IMR-90 (cell line): ENCODE data around the gene ZFP57. TPM values are rescaled to one million over a fixed set of nuclear protein-coding genes. Genes with fewer than 3 reads are reported as not detected.

Experiments used
- ATAC-seq: fragments of 200-7000 bp; cut with Tn5 transposase; 2 replicates; pipeline ENCODE4 v1.9.1; 2020; ENCODE audit warnings: low read depth, mild to moderate bottlenecking, moderate library complexity
- BruUV-seq: library from RNA; stranded (reverse); fragments of 400-500 nt; replicated peaks from 2 replicates; lab custom pipeline; 2021; lab: Mats Ljungman, UMichigan
- CTCF ChIA-PET: fragments of 300-600 bp; formaldehyde crosslinking; extraction: SDS; loops from one replicate; lab custom pipeline; 2021; ENCODE audit warnings: antibody characterized with exemption; lab: Yijun Ruan, JAX
- POLR2A ChIA-PET: fragments of 300-600 bp; sonication (Branson Sonifier 250); formaldehyde crosslinking; loops from one replicate; lab custom pipeline; 2022; ENCODE audit warnings: antibody characterized with exemption; ENCODE audit not compliant: unreplicated experiment; lab: Charles Lee
- DNase-seq: peaks from one replicate; pipeline ENCODE4 v3.0.0; 2013
- H2AFZ ChIP-seq: replicated peaks from 2 replicates; pipeline ENCODE3; 2013; ENCODE audit warnings: low read length, mild to moderate bottlenecking; ENCODE audit not compliant: poor library complexity
- H2AK5ac ChIP-seq: 2 replicates; pipeline ENCODE4 v1.6.1; 2013; ENCODE audit warnings: low read depth, low read length, inconsistent platforms
- H2AK9ac ChIP-seq: replicated peaks from 2 replicates; pipeline ENCODE3; 2013; ENCODE audit warnings: mild to moderate bottlenecking, low read depth, low read length, moderate library complexity; ENCODE audit not compliant: poor library complexity
- H2BK120ac ChIP-seq: 2 replicates; pipeline ENCODE4 v1.6.1; 2013; ENCODE audit warnings: low read depth, low read length, inconsistent platforms
- H2BK15ac ChIP-seq: 3 replicates; pipeline ENCODE4 v1.6.1; 2013; ENCODE audit warnings: low read depth, low read length, inconsistent platforms
- H2BK20ac ChIP-seq: 2 replicates; pipeline ENCODE4 v1.6.1; 2013; ENCODE audit warnings: low read depth, mild to moderate bottlenecking, inconsistent platforms, low read length, moderate library complexity
- H2BK5ac ChIP-seq: 2 replicates; pipeline ENCODE4 v1.6.1; 2013; ENCODE audit warnings: mild to moderate bottlenecking, low read depth, low read length, inconsistent platforms; ENCODE audit not compliant: poor library complexity, severe bottlenecking
- H3K14ac ChIP-seq: replicated peaks from 2 replicates; pipeline ENCODE4 v1.6.1; 2013; ENCODE audit warnings: low read depth, low read length, inconsistent platforms
- H3K18ac ChIP-seq: 2 replicates; pipeline ENCODE4 v1.6.1; 2013; ENCODE audit warnings: low read depth, low read length, control low read depth
- H3K23ac ChIP-seq: 2 replicates; pipeline ENCODE4 v1.6.1; 2013; ENCODE audit warnings: low read depth, low read length, inconsistent platforms
- H3K27ac ChIP-seq: 2 replicates; pipeline ENCODE4 v1.5.1; 2013; ENCODE audit warnings: mild to moderate bottlenecking, control low read depth, low read length; ENCODE audit not compliant: insufficient read depth
- H3K27me3 ChIP-seq: 2 replicates; pipeline ENCODE4 v1.6.1; 2013; ENCODE audit warnings: low read length; ENCODE audit not compliant: control insufficient read depth, insufficient read depth
- H3K36me3 ChIP-seq: 2 replicates; pipeline ENCODE4 v1.6.1; 2013; ENCODE audit warnings: low read length, mixed read lengths; ENCODE audit not compliant: control insufficient read depth, insufficient read depth
- H3K4ac ChIP-seq: 2 replicates; pipeline ENCODE4 v1.6.1; 2013; ENCODE audit warnings: low read depth, low read length, inconsistent platforms
- H3K4me1 ChIP-seq: 2 replicates; pipeline ENCODE4 v1.6.1; 2013; ENCODE audit warnings: low read length, mixed read lengths; ENCODE audit not compliant: control insufficient read depth, insufficient read depth
- H3K4me2 ChIP-seq: 2 replicates; pipeline ENCODE4 v1.6.1; 2013; ENCODE audit warnings: low read depth, mild to moderate bottlenecking, control low read depth, low read length, moderate library complexity
- H3K4me3 ChIP-seq: 2 replicates; pipeline ENCODE4 v1.5.1; 2013; ENCODE audit warnings: low read depth, mild to moderate bottlenecking, control low read depth, low read length, moderate library complexity; ENCODE audit not compliant: insufficient read depth
- H3K56ac ChIP-seq: 2 replicates; pipeline ENCODE4 v1.6.1; 2013; ENCODE audit warnings: low read length, inconsistent platforms; ENCODE audit not compliant: insufficient read depth; ENCODE audit errors: extremely low read depth
- H3K79me1 ChIP-seq, 2 experiments: 2 replicates each; pipeline ENCODE4 v1.6.1; 2013; ENCODE audit warnings: low read length in 2 of 2, inconsistent platforms in 1 of 2, low read depth in 1 of 2
- H3K9ac ChIP-seq: 2 replicates; pipeline ENCODE4 v1.6.1; 2013; ENCODE audit warnings: low read depth, low read length, control low read depth
- H3K9me1 ChIP-seq: 2 replicates; pipeline ENCODE4 v1.6.1; 2013; ENCODE audit warnings: low read length, inconsistent platforms; ENCODE audit not compliant: insufficient read depth
- H3K9me3 ChIP-seq: 2 replicates; pipeline ENCODE4 v1.6.1; 2013; ENCODE audit warnings: low read length; ENCODE audit not compliant: control insufficient read depth, insufficient read depth
- H4K20me1 ChIP-seq: 2 replicates; pipeline ENCODE4 v1.6.1; 2013; ENCODE audit warnings: low read length, inconsistent platforms; ENCODE audit not compliant: insufficient read depth
- H4K5ac ChIP-seq: 2 replicates; pipeline ENCODE4 v1.6.1; 2013; ENCODE audit warnings: mild to moderate bottlenecking, low read depth, low read length, control low read depth
- H4K8ac ChIP-seq, 2 experiments: 2 replicates each; pipeline ENCODE4 v1.6.1; 2013; ENCODE audit warnings: low read depth in 2 of 2, low read length in 2 of 2, control low read depth in 1 of 2, inconsistent platforms in 1 of 2
- H4K91ac ChIP-seq: 2 replicates; pipeline ENCODE4 v1.6.1; 2013; ENCODE audit warnings: low read depth, low read length, inconsistent platforms; ENCODE audit not compliant: insufficient read depth
- BHLHE40 ChIP-seq: fragments of 150-350 bp; IDR thresholded peaks from 2 replicates; pipeline ENCODE4 v1.6.1; 2016; ENCODE audit warnings: mild to moderate bottlenecking, low read depth, low read length
- CEBPB ChIP-seq: IDR thresholded peaks from 2 replicates; pipeline ENCODE4 v1.6.1; 2012; ENCODE audit warnings: low read depth, low read length, improper control_type of control experiment
- CHD1 ChIP-seq: IDR thresholded peaks from 2 replicates; pipeline ENCODE4 v1.6.1; 2012; ENCODE audit warnings: low read depth, low read length, improper control_type of control experiment
- CTCF ChIP-seq: conservative IDR thresholded peaks from 2 replicates; pipeline ENCODE4 v1.5.1; 2012; ENCODE audit warnings: mild to moderate bottlenecking, low read depth, low read length, improper control_type of control experiment
- ELK1 ChIP-seq: fragments of 150-350 bp; IDR thresholded peaks from 2 replicates; pipeline ENCODE4 v1.6.1; 2016; ENCODE audit warnings: low read depth, mild to moderate bottlenecking, low read length, moderate library complexity, borderline replicate concordance
- FOS ChIP-seq: fragments of 150-350 bp; IDR thresholded peaks from 2 replicates; pipeline ENCODE4 v1.6.1; 2016; ENCODE audit warnings: low read depth, low read length
- MAFK ChIP-seq: IDR thresholded peaks from 2 replicates; pipeline ENCODE4 v1.6.1; 2012; ENCODE audit warnings: low read depth, low read length, improper control_type of control experiment
- MAZ ChIP-seq: IDR thresholded peaks from 2 replicates; pipeline ENCODE4 v1.6.1; 2012; ENCODE audit warnings: low read depth, mild to moderate bottlenecking, low read length, improper control_type of control experiment, moderate library complexity, borderline replicate concordance
- MXI1 ChIP-seq: IDR thresholded peaks from 2 replicates; pipeline ENCODE4 v1.6.1; 2012; ENCODE audit warnings: low read depth, mild to moderate bottlenecking, low read length, moderate library complexity, borderline replicate concordance
- NFE2L2 ChIP-seq: fragments of 150-350 bp; IDR thresholded peaks from 2 replicates; pipeline ENCODE4 v1.6.1; 2016; ENCODE audit warnings: low read depth, mild to moderate bottlenecking, low read length
- POLR2A ChIP-seq: IDR thresholded peaks from 2 replicates; pipeline ENCODE4 v1.6.1; 2012; ENCODE audit warnings: mild to moderate bottlenecking, low read depth, low read length
- RAD21 ChIP-seq: IDR thresholded peaks from 2 replicates; pipeline ENCODE4 v1.6.1; 2012; ENCODE audit warnings: low read length, improper control_type of control experiment
- RCOR1 ChIP-seq: IDR thresholded peaks from 2 replicates; pipeline ENCODE4 v1.6.1; 2012; ENCODE audit warnings: mild to moderate bottlenecking, low read length, improper control_type of control experiment; ENCODE audit not compliant: insufficient replicate concordance
- RFX5 ChIP-seq: IDR thresholded peaks from 2 replicates; pipeline ENCODE4 v1.8.0; 2012; ENCODE audit warnings: low read depth, mild to moderate bottlenecking, low read length, moderate library complexity
- SMC3 ChIP-seq: fragments of 150-350 bp; IDR thresholded peaks from 2 replicates; pipeline ENCODE4 v1.6.1; 2016; ENCODE audit warnings: low read depth, mild to moderate bottlenecking, antibody characterized with exemption, low read length, moderate library complexity
- USF2 ChIP-seq: fragments of 150-350 bp; IDR thresholded peaks from 2 replicates; pipeline ENCODE4 v1.6.1; 2017; ENCODE audit warnings: mild to moderate bottlenecking, antibody characterized with exemption, low read length, low read depth
- WGBS, 2 experiments: methylation state at CpG; one replicate each; pipeline versions ENCODE4 v1.1.5 to v1.1.7; 2013; ENCODE audit warnings: missing lambda C conversion rate in 2 of 2; ENCODE audit not compliant: insufficient read length in 1 of 2; ENCODE audit errors: extremely low coverage in 2 of 2; 5-methylcytosine and 5-hydroxymethylcytosine counted together
- dilution Hi-C: fragments of 300-500 bp; cut with HindIII; formaldehyde crosslinking; loops from one replicate; pipeline ENCODE4 v1.14.3; 2018; ENCODE audit warnings: low sequenced_read_pairs; ENCODE audit not compliant: unreplicated experiment
- in situ Hi-C: fragments of 300-500 bp; cut with MboI; formaldehyde crosslinking; loops from 3 replicates; pipeline ENCODE4 v1.14.3; 2019; ENCODE audit warnings: low sequenced_read_pairs, inconsistent platforms, mixed read lengths
- intact Hi-C: fragments of 100-400 bp; cut with micrococcal nuclease; formaldehyde crosslinking; loops from 2 replicates; pipeline ENCODE4 v1.10.0; 2022
- polyA plus RNA-seq, 3 experiments: library from polyadenylated mRNA; depleted of rRNA; stranded (reverse); fragments of >200 nt; gene quantifications; 2 replicates each; pipeline ENCODE4 v1.2.3, GENCODE V29; 2012; ENCODE audit warnings: low replicate concordance in 1 of 3
- total RNA-seq: library from RNA; depleted of rRNA; stranded (reverse); fragments of >200 nt; gene quantifications from 2 replicates; pipeline ENCODE4 v1.2.3, GENCODE V29; 2012

The ZFP57 gene
- total and polyA plus RNA-seq, 2 of the 4 experiments (the other 2 are of a cell fraction) = not detected

GRCh38 chr6:29726001-29726400 lies 45.0 kb upstream of the ZFP57 start:
- TF ChIP-seq USF2 = no peak
- TF ChIP-seq FOS = no peak
- TF ChIP-seq CTCF = no peak
- TF ChIP-seq MAZ = no peak
- no peak for TF ChIP-seq CHD1
- no peak for TF ChIP-seq ELK1
- TF ChIP-seq NFE2L2 = no peak
- TF ChIP-seq POLR2A = no peak
- TF ChIP-seq SMC3 = no peak
- TF ChIP-seq MAFK = no peak
- TF ChIP-seq RFX5 = no peak
- no peak for TF ChIP-seq RCOR1
- no peak for TF ChIP-seq BHLHE40
- TF ChIP-seq CEBPB = no peak
- no peak for TF ChIP-seq RAD21
- TF ChIP-seq MXI1 = no peak
- Histone ChIP-seq H3K27me3 (peaks cover 29% of the 10 kb centered on the region), H3K9me1 (no peaks in the 10 kb centered on the region), H4K5ac (no peak overlapping the region), H3K36me3 (no peaks in the 10 kb centered on the region), H2BK20ac (no peak overlapping the region), H3K27ac (no peak overlapping the region), H3K4me2 (no peak overlapping the region), H3K4me3 (no peak overlapping the region), H2AK9ac (no peak overlapping the region), H3K56ac (no peak overlapping the region), H2AFZ (no peak overlapping the region), H2AK5ac (no peak overlapping the region), H2BK120ac (no peak overlapping the region), H3K4ac (no peak overlapping the region), H4K20me1 (no peaks in the 10 kb centered on the region), H3K9ac (no peak overlapping the region), H3K18ac (no peak overlapping the region), H3K9me3 (no peaks in the 10 kb centered on the region), H4K91ac (no peak overlapping the region), H2BK15ac (no peak overlapping the region), H2BK5ac (no peak overlapping the region), H3K4me1 (no peaks in the 10 kb centered on the region; the same call in 1 of the 2 replicates), H3K23ac (no peak overlapping the region), H4K8ac (no peak overlapping the region), H3K79me1 (no peaks in the 10 kb centered on the region), H3K14ac (no peak overlapping the region)
- ATAC-seq = no peak
- dilution Hi-C loops = no loop called here
- ChIA-PET POLR2A (no interaction called here), CTCF (no interaction called here)
- in situ Hi-C loops = loop anchor here (25.0 kb wide), 1 partner anchor 286 kb away; no protein-coding TSS in a partner anchor
- WGBS, 2 experiments = no CpG with 5 or more reads among the region's 1 CpG
- BruUV-seq = no TSS peak
- intact Hi-C loops = no loop called here
- no peak for DNase-seq
